OCI-LY1 (cell line): Measurements from ENCODE around the gene CELF2.

Experiments
- H2AFZ ChIP-seq: fragments of 200-600 bp; sonication (generic), shearing (Covaris generic); 2 replicates; pipeline ENCODE4 v1.6.0; 2014; ENCODE audit warnings: antibody characterized with exemption, mild to moderate bottlenecking, low read length
- H3F3A ChIP-seq: fragments of 200-600 bp; sonication (generic), shearing (Covaris generic); 2 replicates; pipeline ENCODE4 v1.6.0; 2014; ENCODE audit warnings: mild to moderate bottlenecking, antibody characterized with exemption, low read length, moderate library complexity; ENCODE audit not compliant: insufficient read depth
- H3K27ac ChIP-seq: fragments of 200-600 bp; sonication (generic); 2 replicates; pipeline ENCODE4 v1.5.1; 2014; ENCODE audit warnings: low read length, mixed run types, mild to moderate bottlenecking, low read depth; ENCODE audit not compliant: poor library complexity, severe bottlenecking
- H3K27me3 ChIP-seq: fragments of 200-600 bp; sonication (generic); 2 replicates; pipeline ENCODE4 v1.6.0; 2014; ENCODE audit warnings: antibody characterized with exemption, mild to moderate bottlenecking, low read length, moderate library complexity; ENCODE audit not compliant: insufficient read depth
- H3K36me3 ChIP-seq: fragments of 200-600 bp; sonication (generic); 2 replicates; pipeline ENCODE4 v1.6.1; 2014; ENCODE audit warnings: mild to moderate bottlenecking, antibody characterized with exemption, low read length, moderate library complexity, mixed read lengths; ENCODE audit not compliant: insufficient read depth
- H3K4me1 ChIP-seq: fragments of 200-600 bp; sonication (generic); 2 replicates; pipeline ENCODE4 v1.5.1; 2014; ENCODE audit warnings: mild to moderate bottlenecking, low read length, moderate library complexity; ENCODE audit not compliant: insufficient read depth, severe bottlenecking
- H3K4me2 ChIP-seq: fragments of 200-600 bp; sonication (generic), shearing (Covaris generic); 2 replicates; pipeline ENCODE4 v1.6.1; 2014; ENCODE audit warnings: low read length
- H3K4me3 ChIP-seq: fragments of 200-600 bp; sonication (generic); 2 replicates; pipeline ENCODE4 v1.5.1; 2014; ENCODE audit warnings: low read length, low read depth, mild to moderate bottlenecking, mixed read lengths; ENCODE audit not compliant: poor library complexity, severe bottlenecking
- H3K79me2 ChIP-seq: fragments of 200-600 bp; shearing (Covaris generic); 2 replicates; pipeline ENCODE4 v1.6.1; 2016; ENCODE audit warnings: mixed run types, low read length, mixed read lengths; ENCODE audit not compliant: insufficient read depth
- H3K9ac ChIP-seq: fragments of 200-600 bp; sonication (generic), shearing (Covaris generic); 2 replicates; pipeline ENCODE4 v1.6.1; 2014; ENCODE audit warnings: mild to moderate bottlenecking, low read length, mixed read lengths
- H3K9me2 ChIP-seq: fragments of 200-600 bp; sonication (generic), shearing (Covaris generic); 2 replicates; pipeline ENCODE4 v1.6.1; 2014; ENCODE audit warnings: low read depth, mild to moderate bottlenecking, low read length, mixed read lengths
- H3K9me3 ChIP-seq: fragments of 200-600 bp; shearing (Covaris generic); 2 replicates; pipeline ENCODE4 v1.6.1; 2014; ENCODE audit warnings: low read length, mixed read lengths
- H4K20me1 ChIP-seq: fragments of 200-600 bp; sonication (generic), shearing (Covaris generic); 2 replicates; pipeline ENCODE4 v1.6.0; 2016; ENCODE audit warnings: mild to moderate bottlenecking, low read length; ENCODE audit not compliant: insufficient read depth
- EZH2 ChIP-seq: fragments of 200-600 bp; sonication (generic), shearing (Covaris generic); IDR thresholded peaks from 2 replicates; pipeline ENCODE4 v1.8.0; 2017; ENCODE audit warnings: borderline replicate concordance, mixed run types, mild to moderate bottlenecking, antibody characterized with exemption, low read length, moderate library complexity, mixed read lengths
- TF ChIP-seq, protein P1 (sequence below): fragments of 200-600 bp; sonication (generic), shearing (Covaris generic); IDR thresholded peaks from 2 replicates; pipeline ENCODE4 v1.5.1; 2017; ENCODE audit warnings: mild to moderate bottlenecking, antibody characterized with exemption, low read length, moderate library complexity, mixed read lengths

The CELF2 gene

DNA sequence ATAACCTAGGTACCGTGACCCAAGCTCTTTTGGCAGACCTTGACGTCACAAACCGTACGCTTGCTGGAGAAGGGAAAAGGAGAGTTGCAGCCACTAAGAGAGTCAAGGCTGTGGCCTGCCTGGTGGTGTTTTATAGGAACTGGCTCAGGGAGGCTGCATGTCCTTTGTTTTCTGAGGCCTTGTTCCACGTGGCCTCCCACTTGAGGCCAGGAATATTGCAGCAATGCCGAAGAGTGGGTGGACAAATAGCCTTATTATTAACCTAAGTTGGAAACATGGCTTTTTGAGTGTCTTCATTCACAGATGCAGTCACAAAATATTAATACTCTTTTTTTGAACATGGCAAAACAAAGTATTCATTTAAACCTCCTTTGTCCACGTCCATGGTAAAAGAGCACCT, 178.0 kb downstream of the CELF2 start:
- no peak overlapping the region for H3K27ac ChIP-seq
- H3F3A ChIP-seq = no peaks in the 10 kb centered on the region
- H3K4me3 ChIP-seq = no peak overlapping the region
- TF ChIP-seq, protein P1, sequence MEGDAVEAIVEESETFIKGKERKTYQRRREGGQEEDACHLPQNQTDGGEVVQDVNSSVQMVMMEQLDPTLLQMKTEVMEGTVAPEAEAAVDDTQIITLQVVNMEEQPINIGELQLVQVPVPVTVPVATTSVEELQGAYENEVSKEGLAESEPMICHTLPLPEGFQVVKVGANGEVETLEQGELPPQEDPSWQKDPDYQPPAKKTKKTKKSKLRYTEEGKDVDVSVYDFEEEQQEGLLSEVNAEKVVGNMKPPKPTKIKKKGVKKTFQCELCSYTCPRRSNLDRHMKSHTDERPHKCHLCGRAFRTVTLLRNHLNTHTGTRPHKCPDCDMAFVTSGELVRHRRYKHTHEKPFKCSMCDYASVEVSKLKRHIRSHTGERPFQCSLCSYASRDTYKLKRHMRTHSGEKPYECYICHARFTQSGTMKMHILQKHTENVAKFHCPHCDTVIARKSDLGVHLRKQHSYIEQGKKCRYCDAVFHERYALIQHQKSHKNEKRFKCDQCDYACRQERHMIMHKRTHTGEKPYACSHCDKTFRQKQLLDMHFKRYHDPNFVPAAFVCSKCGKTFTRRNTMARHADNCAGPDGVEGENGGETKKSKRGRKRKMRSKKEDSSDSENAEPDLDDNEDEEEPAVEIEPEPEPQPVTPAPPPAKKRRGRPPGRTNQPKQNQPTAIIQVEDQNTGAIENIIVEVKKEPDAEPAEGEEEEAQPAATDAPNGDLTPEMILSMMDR = no peak
- no peak for TF ChIP-seq EZH2
- no peaks in the 10 kb centered on the region for H3K27me3 ChIP-seq
- no peaks in the 10 kb centered on the region for H3K4me1 ChIP-seq
- no peaks in the 10 kb centered on the region for H3K79me2 ChIP-seq
- no peak overlapping the region for H2AFZ ChIP-seq
- no peaks in the 10 kb centered on the region for H3K36me3 ChIP-seq
- H3K4me2 ChIP-seq = no peak overlapping the region
- no peak overlapping the region for H3K9ac ChIP-seq
- H4K20me1 ChIP-seq = no peaks in the 10 kb centered on the region
- H3K9me2 ChIP-seq = no peaks in the 10 kb centered on the region
- H3K9me3 ChIP-seq = no peaks in the 10 kb centered on the region

DNA sequence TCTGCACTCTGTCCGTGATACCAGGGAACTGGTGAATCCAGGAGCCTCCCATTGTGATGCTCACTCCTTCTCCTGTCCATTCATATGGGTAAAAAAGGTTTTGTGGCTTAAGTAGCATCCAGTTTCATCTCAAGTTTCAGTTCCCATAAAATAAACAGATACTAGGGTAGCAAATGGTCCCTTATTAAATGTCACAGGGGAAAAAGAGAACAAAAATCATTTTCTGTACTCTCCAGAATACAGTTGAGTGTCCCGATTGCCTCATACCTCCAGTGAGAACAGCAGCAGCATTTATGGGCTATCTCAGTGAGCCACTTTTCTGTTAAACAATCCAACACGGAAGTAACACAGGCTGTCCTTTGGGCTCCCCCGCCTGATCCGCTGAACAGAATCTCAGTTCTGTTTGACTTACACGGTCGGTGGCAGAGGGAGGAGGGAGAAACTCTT, 179.6 kb downstream of the CELF2 start:
- TF ChIP-seq, protein P1 = no peak
- TF ChIP-seq EZH2 = no peak
- H3K9ac ChIP-seq = no peak overlapping the region
- no peaks in the 10 kb centered on the region for H3K27me3 ChIP-seq
- H3F3A ChIP-seq = no peaks in the 10 kb centered on the region
- no peaks in the 10 kb centered on the region for H4K20me1 ChIP-seq
- no peak overlapping the region for H3K27ac ChIP-seq
- H3K4me1 ChIP-seq = no peaks in the 10 kb centered on the region
- H3K9me3 ChIP-seq = no peaks in the 10 kb centered on the region
- no peaks in the 10 kb centered on the region for H3K79me2 ChIP-seq
- no peaks in the 10 kb centered on the region for H3K9me2 ChIP-seq
- no peaks in the 10 kb centered on the region for H3K36me3 ChIP-seq
- H2AFZ ChIP-seq = no peak overlapping the region
- no peak overlapping the region for H3K4me3 ChIP-seq
- no peak overlapping the region for H3K4me2 ChIP-seq

DNA sequence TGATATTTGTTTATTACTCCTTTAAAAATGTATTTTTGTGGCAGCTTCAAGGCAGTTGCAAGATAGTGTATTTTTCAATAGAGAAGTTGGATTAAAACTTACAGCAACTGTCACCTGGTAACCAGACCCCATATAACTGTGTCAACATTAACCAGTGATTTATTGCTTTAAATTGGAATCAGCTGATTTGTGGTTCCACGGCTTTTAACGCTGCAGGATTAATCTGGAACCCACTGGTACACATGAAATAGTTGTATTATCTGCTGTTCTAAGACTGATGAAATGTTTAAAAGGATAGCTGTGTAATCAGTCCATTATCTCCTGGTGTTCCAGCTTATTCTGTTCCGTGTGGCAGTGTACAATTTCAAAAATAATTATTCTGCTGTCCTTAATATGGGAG, 180.2 kb downstream of the CELF2 start:
- Histone ChIP-seq H3K27ac (no peak overlapping the region), H4K20me1 (no peaks in the 10 kb centered on the region), H2AFZ (no peak overlapping the region), H3F3A (no peaks in the 10 kb centered on the region), H3K4me2 (no peak overlapping the region), H3K9me3 (no peaks in the 10 kb centered on the region), H3K9me2 (no peaks in the 10 kb centered on the region), H3K27me3 (no peaks in the 10 kb centered on the region), H3K36me3 (no peaks in the 10 kb centered on the region), H3K9ac (no peak overlapping the region), H3K4me3 (no peak overlapping the region), H3K4me1 (no peaks in the 10 kb centered on the region), H3K79me2 (no peaks in the 10 kb centered on the region)
- no peak for TF ChIP-seq EZH2
- TF ChIP-seq, protein P1 = no peak
